ENCODE data around the gene IGIP. TPM values are rescaled to one million over a fixed set of nuclear protein-coding genes. Genes with fewer than 3 reads are reported as not detected.

The IGIP gene
- total RNA-seq, 1 donor = 10.5 TPM

- no peaks in the 10 kb centered on the region for H3K27me3 ChIP-seq (ENCODE audit: insufficient read depth, low read length)
- H4K20me1 ChIP-seq (ENCODE audit: insufficient read depth, low read length) = no peaks in the 10 kb centered on the region
- H3K79me2 ChIP-seq (ENCODE audit: insufficient read depth, low read length) = peaks cover 53% of the 10 kb centered on the region
- no peak overlapping the region for H3K4me3 ChIP-seq (ENCODE audit: insufficient read depth, low read length)
- no peak for DNase-seq (ENCODE audit: insufficient read length, low spot score, missing footprints)
- H2AFZ ChIP-seq (ENCODE audit: low read length) = no peak overlapping the region
- H3K4me2 ChIP-seq (ENCODE audit: insufficient read depth, low read length) = no peak overlapping the region
- H3K9me3 ChIP-seq (ENCODE audit: low read depth, low read length) = no peaks in the 10 kb centered on the region
- H3K27ac ChIP-seq (ENCODE audit: low read depth, low read length) = peak overlapping the region; percentile 48
- TF ChIP-seq, protein P1, sequence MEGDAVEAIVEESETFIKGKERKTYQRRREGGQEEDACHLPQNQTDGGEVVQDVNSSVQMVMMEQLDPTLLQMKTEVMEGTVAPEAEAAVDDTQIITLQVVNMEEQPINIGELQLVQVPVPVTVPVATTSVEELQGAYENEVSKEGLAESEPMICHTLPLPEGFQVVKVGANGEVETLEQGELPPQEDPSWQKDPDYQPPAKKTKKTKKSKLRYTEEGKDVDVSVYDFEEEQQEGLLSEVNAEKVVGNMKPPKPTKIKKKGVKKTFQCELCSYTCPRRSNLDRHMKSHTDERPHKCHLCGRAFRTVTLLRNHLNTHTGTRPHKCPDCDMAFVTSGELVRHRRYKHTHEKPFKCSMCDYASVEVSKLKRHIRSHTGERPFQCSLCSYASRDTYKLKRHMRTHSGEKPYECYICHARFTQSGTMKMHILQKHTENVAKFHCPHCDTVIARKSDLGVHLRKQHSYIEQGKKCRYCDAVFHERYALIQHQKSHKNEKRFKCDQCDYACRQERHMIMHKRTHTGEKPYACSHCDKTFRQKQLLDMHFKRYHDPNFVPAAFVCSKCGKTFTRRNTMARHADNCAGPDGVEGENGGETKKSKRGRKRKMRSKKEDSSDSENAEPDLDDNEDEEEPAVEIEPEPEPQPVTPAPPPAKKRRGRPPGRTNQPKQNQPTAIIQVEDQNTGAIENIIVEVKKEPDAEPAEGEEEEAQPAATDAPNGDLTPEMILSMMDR (IDR thresholded peaks at IDR 0.05; ENCODE audit: extremely low read depth, low read depth, low read length) = no peak
- peaks cover 43% of the 10 kb centered on the region for H3K4me1 ChIP-seq (ENCODE audit: insufficient read depth, low read length)
- H3K36me3 ChIP-seq (ENCODE audit: insufficient read depth, low read length) = no peaks in the 10 kb centered on the region
Measured at GRCh38 chr5:140178482-140179116, 52.9 kb downstream of the IGIP start.

Other genes with a start within 250 kb of the IGIP start
- 0.72 and 0.88 TPM in 2 replicates for gene NRG2, start 82.6 kb upstream of the IGIP start, total RNA-seq
- 29.7 and 30.1 TPM in 2 replicates for gene PURA, start 11.8 kb upstream of the IGIP start, total RNA-seq
- gene CYSTM1, start 49.3 kb downstream of the IGIP start, total RNA-seq = 24.2 and 27.9 TPM in 2 replicates
- 58.3 and 65.9 TPM in 2 replicates for gene PFDN1, start 177.2 kb downstream of the IGIP start, total RNA-seq
- gene HBEGF, start 220.7 kb downstream of the IGIP start, total RNA-seq = 1.8 and 2.5 TPM in 2 replicates
- not detected in 2 replicates for gene SLC4A9, start 234.3 kb downstream of the IGIP start, total RNA-seq

Data from osteoblast (primary cell).